RWPE1 (cell line): ENCODE measurements around the gene ZCCHC24.

ENCODE experiments used
- CTCF ChIA-PET: fragments of 350-600 bp; sonication (Branson Sonifier 250); formaldehyde crosslinking; extraction: SDS; loops from one replicate; lab custom pipeline; 2021; lab: Yijun Ruan, JAX
- POLR2A ChIA-PET: fragments of 400-600 bp; formaldehyde crosslinking; extraction: SDS; loops from one replicate; lab custom pipeline; 2020; ENCODE audit warnings: antibody characterized with exemption; ENCODE audit not compliant: low non-redundant PET; lab: Yijun Ruan, JAX
- DNase-seq: peaks from one replicate; pipeline ENCODE4 v3.0.0; 2012; ENCODE audit warnings: low spot score
- H3K27ac ChIP-seq: fragments of 450-650 bp; 2 replicates; pipeline ENCODE4 v1.5.1; 2017
- TF ChIP-seq, protein P1 (sequence below): fragments of 450-650 bp; conservative IDR thresholded peaks from 2 replicates; pipeline ENCODE4 v1.5.1; 2017; ENCODE audit warnings: low read depth, mild to moderate bottlenecking

Gene ZCCHC24

DNA sequence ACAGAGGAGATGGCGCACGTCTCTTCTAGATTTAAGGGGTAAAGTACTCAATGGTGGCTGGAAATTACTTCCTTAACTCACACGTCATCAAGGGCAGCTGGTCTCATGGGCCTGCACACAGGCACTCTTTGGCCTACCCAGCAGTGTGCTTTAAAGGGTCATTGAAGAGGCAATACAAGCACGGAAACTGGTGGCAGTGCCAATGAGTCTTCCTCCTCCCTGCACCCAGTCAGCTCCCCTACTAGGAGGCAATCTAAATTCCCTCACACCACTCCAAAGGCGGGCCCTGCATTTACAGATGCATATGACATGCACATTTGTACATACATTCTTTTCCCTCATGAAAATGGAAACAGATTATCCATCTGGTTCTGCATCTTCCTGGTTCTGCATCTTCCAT is 50.8 kb downstream of the ZCCHC24 start:
- TF ChIP-seq, protein P1, sequence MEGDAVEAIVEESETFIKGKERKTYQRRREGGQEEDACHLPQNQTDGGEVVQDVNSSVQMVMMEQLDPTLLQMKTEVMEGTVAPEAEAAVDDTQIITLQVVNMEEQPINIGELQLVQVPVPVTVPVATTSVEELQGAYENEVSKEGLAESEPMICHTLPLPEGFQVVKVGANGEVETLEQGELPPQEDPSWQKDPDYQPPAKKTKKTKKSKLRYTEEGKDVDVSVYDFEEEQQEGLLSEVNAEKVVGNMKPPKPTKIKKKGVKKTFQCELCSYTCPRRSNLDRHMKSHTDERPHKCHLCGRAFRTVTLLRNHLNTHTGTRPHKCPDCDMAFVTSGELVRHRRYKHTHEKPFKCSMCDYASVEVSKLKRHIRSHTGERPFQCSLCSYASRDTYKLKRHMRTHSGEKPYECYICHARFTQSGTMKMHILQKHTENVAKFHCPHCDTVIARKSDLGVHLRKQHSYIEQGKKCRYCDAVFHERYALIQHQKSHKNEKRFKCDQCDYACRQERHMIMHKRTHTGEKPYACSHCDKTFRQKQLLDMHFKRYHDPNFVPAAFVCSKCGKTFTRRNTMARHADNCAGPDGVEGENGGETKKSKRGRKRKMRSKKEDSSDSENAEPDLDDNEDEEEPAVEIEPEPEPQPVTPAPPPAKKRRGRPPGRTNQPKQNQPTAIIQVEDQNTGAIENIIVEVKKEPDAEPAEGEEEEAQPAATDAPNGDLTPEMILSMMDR, result no peak
- ChIA-PET CTCF (interaction anchor here (1.1 kb wide), 1 partner anchor 18 kb away, joined by 3 read pairs; no protein-coding TSS in a partner anchor), POLR2A (no interaction called here)
- no peak overlapping the region for H3K27ac ChIP-seq
- DNase-seq, result no peak

DNA sequence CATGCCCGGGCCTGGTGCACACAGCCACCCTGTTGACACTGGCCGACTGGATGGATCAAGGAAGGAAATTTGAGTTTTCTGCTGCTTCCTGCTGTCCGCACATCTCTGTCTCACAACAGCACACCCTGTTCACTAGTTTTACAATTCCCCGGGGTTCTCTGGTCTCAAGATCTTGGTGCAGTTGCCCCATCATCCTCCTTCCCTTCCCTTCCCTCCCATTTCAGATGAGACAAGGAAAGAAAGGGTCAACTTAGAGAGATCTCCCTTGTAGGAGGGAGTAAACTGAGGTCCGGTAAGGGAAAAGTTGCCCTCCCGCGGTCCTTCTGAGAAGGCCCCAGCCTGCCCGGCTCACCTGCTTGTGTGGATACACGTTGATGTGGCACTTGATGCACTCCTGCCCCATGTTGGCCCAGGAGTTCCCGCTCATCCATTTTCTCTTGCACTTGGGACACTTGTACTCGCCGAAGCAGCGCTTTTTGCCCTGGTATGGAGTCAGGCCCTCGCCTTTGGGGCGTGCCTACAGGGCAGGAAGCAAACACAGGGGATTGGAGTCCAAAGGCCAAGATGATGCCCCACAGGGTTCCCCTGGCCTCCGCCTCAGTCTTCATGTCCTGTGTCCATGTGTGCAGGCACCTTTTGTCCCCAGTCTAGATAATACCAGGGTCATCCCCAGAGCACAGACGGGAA is 51.4 kb downstream of the ZCCHC24 start:
- no peak for DNase-seq
- CTCF ChIA-PET, result no interaction called here
- H3K27ac ChIP-seq, result no peak overlapping the region
- POLR2A ChIA-PET, result no interaction called here
- TF ChIP-seq, protein P1, result no peak

DNA sequence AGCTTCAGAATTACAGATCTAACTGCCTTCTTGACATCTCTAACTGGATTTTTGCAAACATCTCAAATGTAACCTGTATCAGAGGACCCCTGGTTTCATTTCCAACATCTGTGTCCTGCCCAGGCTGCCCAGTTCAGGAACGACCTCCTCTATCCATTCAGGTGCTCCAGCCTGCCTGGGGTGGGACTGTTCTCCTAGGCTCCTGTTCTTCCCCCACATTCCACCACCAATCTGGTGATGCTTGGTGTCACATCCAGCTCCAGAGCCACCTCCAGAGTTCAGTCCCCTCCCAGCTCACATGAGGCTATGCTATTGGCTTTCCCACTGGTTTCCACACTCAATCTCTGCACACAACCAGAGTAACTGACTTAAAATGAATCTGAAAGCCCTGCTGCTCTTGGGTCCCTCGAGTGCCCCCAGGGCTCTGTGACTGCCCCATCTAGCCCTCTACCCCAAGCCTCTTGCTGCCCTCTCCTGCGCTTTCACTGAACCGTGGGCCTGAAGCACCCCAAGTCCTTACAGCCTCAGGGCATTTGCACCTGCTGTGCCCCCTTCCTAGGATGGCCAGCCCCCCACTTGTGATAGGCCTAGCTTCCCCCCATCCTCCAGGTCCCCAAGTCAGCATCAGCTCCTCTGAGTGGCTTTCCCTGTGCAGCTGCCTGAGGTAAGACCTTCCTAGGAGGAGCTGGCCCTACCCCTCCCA is 52.1 kb downstream of the ZCCHC24 start:
- no peak overlapping the region for H3K27ac ChIP-seq
- POLR2A ChIA-PET, result no interaction called here
- TF ChIP-seq, protein P1, result no peak
- no peak for DNase-seq
- CTCF ChIA-PET, result no interaction called here

DNA sequence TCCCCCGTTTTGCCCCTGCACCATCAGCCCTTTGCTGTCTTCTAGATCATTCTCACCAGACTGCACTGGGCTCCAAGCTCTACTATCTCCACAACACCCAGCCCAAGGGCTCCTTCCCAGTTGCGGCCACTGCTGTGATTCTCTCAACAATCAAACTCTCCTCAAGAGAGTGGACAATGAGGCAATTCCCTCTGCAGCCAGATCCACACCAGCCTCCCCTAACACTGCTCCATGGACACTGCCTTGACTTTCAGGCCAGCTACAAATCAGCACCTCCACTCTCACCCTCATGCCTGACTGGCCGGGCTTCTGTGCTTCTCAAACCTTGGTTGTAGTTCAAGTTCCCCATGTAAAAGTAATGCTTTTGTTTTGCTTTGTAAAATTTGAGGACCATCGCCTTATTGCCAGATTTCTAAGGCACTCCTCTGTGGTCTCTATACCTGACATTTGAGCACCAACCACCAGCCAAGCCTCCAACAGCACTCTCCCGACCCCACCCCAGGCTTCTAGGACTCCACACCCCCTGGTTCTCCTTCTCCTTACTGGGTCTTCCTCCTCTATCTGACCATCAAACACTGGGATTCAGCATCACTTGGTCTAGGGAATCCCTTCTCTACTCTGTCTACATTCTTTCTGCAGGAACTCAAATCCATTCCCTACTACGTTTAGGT is 52.8 kb downstream of the ZCCHC24 start:
- DNase-seq, result no peak
- ChIA-PET CTCF (interaction anchor here (1.1 kb wide), 1 partner anchor 18 kb away, joined by 3 read pairs; no protein-coding TSS in a partner anchor), POLR2A (no interaction called here)
- TF ChIP-seq, protein P1, result no peak
- no peak overlapping the region for H3K27ac ChIP-seq

DNA sequence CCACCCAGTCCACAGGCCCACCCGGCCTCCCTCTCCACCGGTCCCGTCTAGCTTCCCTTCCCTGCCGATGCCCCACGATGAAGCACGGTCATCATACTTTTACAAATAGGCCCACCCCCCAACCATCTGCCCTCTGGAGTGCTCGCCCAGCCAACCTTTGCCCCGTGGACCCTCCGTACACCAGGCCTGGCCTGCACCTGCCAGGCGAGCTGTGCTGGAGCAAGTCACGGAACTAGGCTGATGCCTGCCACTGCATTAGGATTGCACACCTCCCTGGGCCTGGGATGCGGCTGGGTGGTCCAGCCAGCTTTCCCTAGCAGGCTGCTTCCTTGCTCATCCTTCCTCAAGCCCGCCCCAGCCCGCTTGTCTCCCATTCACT is 53.4 kb downstream of the ZCCHC24 start:
- no peak overlapping the region for H3K27ac ChIP-seq
- TF ChIP-seq, protein P1, result no peak
- ChIA-PET POLR2A (no interaction called here), CTCF (interaction anchor here (1.1 kb wide), 1 partner anchor 17 kb away, joined by 3 read pairs; no protein-coding TSS in a partner anchor)
- DNase-seq, result no peak

DNA sequence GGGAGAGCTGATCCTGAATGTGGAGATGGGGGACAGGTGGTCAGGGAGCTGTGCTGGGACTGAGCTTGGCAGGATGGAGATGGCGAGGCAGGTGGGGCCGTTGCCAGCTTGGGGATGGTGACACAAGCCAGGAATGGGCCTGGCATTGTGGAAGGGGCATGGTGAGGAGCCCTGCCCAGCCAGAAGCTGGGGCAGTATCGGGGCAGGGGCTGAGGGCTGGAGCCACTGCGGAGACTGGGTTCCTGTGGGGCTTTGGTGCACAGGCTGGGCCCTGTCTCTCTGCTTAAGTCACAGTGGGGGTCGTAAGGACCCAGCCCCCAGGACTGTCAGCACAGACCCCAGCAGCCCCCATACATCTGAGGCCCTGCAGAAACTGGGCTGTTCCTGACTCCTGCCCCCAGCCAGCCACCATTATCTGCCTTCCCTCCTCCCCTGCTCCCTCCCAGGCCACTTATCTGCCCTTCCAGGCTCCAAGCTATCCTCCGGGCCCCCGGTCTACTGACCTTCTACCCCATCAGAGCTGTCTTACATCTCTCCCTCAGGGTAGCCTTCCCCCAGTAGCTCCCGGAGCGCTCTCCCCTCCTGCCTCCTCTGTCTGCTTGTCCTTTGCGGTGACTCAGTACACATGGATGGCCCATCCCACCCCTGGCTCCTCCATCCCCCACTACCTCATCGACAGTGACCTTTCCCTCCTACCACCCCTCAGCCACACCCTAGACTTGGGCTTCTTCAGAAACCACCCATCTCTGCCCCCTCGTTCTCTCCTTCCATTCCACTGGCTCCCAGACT is 54.0 kb downstream of the ZCCHC24 start:
- TF ChIP-seq, protein P1, result no peak
- ChIA-PET POLR2A (no interaction called here), CTCF (interaction anchor here (1.1 kb wide), 1 partner anchor 17 kb away, joined by 3 read pairs; no protein-coding TSS in a partner anchor)
- DNase-seq, result no peak
- H3K27ac ChIP-seq, result no peak overlapping the region
